Hair follicular keratinocyte (primary cell): ENCODE measurements around the gene CA12. TPM values are rescaled to one million over a fixed set of nuclear protein-coding genes. Genes with fewer than 3 reads are reported as not detected.

Source experiments
- total RNA-seq: library from RNA; depleted of rRNA; stranded (reverse); fragments of >200 nt; gene quantifications from 2 replicates; pipeline ENCODE4 v1.2.3, GENCODE V29; 2015

CA12 gene
- total RNA-seq = 67.4 and 107 TPM in 2 replicates

GRCh38 chr15:63381301-63382204 is at the start of gene CA12:
CA12 (minus strand) TSS chr15:63381846; CDS start chr15:63381720, 126 bp downstream.

DNA sequence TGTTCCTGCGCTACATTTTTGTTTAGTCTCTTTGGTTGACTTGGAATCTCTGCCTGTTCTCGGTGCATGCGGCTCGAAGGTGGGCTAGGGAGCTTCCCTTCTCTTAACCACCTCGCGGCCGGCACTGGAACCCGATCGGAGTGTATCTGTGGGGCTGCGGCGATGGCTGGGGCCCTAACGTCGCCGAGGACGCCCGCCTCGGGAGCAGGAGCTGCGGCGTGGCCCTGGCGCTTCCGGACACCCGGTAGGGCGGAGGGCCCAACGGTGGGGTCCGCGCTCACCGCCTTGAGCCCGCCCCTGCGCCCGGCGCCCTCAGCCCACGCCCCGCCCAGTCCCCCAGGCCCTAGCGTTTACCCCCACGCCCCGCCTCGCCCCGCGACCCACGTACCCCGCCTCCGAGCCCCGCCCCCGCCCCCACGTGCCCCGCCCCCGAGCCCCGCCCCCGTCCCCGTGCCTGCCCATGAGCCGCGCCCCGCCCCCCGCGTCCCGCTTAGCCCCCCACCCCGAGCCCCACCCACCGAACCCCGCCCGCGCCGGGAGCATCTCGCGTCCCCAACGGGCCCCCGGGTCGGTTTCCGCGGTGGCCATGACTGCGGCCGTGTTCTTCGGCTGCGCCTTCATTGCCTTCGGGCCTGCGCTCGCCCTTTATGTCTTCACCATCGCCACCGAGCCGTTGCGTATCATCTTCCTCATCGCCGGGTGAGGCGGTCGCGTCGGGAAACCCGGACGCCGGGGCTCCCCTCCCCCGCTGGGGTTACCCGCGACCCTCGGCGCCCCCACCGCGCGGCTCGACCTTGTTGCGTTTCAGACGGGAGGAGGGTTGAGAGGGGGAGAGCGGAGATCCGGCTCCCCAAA is 104.4 kb downstream of the CA12 start, which contains the start of gene APH1B:
TSS of gene APH1B (plus strand) at position 568 of the 855 bp plus-strand sequence. CDS start at position 587, 19 bp downstream.

Other genes with a start within 250 kb of the CA12 start
- gene RPS27L, start 224.4 kb downstream of the CA12 start, total RNA-seq = 122 and 134 TPM in 2 replicates
- 8.6 and 18.8 TPM in 2 replicates for gene RAB8B, start 192.2 kb downstream of the CA12 start, total RNA-seq
- gene APH1B, start 104.2 kb downstream of the CA12 start, total RNA-seq = 4.7 and 5.9 TPM in 2 replicates
- gene USP3, start 122.7 kb upstream of the CA12 start, total RNA-seq = 22.9 and 30.5 TPM in 2 replicates
- 0.23 and 0.30 TPM in 2 replicates for gene FBXL22, start 215.5 kb upstream of the CA12 start, total RNA-seq